HG02610 (cell line): Measurements from ENCODE around the gene CRAMP1.

ENCODE experiments used
- ATAC-seq: cut with Tn5 transposase; IDR thresholded peaks from one replicate; pipeline ENCODE4 v1.9.1; 2021; ENCODE audit warnings: mild to moderate bottlenecking, moderate library complexity; ENCODE audit not compliant: unreplicated experiment

The CRAMP1 gene

DNA sequence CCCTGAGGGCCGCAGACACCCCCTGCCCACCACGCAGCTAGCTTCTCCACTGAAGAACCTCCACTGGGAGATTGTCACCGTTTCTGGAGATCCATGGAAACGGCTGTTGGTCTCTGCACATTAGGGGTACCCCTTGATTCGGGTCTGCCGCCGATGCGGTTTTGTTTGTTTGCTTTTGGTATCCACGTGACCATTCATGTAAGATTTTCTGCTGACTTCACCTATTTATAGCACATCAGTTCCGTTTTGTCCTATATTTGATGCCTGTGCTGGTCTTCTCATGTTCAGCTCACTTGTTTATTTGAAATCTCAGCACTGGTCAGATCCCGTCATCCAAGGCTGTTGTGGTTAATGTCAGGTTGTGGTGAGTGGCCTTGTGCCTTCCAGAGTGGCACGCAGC is 21.1 kb downstream of the CRAMP1 start:
- no peak for ATAC-seq

DNA sequence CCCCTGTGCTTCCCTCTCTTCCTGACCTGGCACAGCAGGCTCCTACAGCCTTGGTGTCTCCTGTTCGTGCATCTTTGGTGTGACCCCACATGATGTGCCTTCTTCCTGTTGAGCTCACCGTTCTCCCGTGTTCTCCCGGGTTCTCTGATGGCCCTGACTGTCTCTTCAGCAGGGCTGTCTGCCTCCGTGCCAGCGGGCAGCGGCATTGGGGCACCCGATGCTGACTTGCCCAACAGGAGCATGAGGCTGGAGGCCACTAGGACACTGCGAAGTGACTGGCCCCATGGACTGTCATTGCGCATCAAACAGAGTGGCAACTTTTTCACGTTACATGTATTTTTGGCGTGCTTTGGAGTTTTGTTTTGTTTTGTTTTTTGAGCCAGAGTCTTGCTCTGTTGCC is 22.4 kb downstream of the CRAMP1 start:
- ATAC-seq: no peak

DNA sequence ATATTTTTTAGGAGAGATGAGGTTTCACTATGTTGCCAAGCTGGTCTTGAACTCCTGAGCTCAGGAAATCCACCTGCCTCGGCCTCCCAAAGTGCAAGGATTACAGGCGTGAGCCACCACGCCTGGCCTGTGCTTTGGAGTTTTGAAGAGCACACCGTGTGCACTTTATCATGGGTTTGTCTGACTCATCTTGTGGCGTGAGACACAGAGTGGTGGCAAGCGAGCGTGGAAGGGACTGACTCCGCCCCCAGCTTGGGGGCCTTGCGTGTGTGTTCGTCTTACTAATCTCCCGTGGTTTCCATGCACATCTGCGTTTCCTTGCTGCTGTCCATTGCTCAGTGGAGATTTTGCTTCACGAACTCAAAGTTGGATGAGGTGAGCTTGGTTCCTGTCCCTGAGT is 22.9 kb downstream of the CRAMP1 start:
- no peak for ATAC-seq

DNA sequence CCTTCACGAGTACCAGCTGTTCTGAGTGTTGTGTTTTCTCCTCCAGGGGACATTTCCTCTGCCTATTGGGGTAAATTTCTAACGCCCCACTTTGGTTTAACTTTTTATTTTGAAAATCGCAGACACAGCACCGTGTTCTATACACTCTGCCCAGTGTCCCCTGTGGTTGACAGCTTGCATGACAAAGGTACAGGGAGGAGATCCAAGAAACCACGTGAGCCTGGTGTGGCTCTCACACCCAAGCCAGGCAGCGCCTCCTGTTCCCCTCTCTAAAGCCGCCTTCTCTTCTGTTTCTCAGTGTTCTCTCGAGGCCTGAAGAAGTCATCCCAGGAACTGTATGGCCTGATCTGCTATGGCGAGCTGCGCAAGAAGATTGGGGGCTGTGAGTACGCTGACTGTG is 25.4 kb downstream of the CRAMP1 start:
- no peak for ATAC-seq

DNA sequence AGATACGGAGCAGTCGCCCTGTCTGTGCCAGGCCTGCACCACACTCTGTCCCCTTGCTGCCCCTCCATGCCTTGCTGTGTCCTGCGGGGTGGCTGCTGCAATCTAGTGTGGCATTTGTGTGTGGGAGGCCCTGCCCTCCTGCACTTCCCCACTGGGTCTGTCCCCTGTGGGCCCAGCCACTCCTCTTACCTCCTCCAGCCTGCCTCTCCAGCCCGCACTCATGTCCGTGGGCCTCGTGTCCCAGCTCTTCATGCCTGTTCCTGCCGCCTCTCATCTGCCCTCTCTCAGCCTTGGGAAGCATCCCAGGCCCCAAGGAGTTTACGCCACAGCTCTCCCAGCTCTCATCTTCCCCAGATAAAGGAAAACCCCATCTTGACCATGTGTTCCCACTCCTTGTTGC is 26.6 kb downstream of the CRAMP1 start:
- ATAC-seq: no peak

DNA sequence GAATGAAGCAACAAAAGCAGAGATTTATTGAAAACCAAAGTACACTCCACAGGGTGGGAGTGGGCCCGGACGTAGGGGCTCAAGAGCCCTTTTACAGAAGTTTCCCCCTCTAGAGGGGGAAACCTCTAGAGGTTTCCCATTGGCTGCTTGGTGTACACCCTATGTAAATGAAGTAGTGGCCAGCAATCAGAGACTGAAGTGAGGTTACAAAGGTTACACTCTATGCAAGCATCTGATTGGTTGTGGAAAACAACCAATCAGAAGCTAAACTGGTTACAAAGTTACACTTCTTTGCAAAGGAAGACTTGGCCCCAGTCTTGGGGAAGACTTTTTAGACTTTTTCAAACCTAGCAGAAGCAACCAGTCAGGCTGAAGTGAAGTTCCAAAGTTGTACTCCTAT is 27.1 kb downstream of the CRAMP1 start:
- ATAC-seq: no peak

DNA sequence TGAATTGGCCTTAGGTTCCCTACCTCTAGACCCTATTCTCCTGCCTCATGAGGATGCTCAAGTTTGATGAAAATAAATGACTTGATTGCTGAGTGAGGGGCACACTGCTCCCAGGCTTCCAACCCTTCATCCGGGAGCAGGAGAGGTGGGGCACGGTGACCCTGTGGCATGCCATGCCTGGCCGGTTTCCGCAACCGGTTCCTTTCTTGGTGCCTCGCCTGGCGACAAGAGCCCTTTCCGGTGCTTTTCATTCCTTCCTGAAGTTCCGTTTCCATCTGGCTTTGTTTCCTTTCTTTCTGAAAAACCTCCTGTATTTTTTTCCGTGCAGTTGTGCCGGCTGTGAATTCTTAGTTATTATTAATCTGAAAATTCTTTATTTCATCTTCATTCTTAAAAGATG is 27.7 kb downstream of the CRAMP1 start:
- no peak for ATAC-seq

DNA sequence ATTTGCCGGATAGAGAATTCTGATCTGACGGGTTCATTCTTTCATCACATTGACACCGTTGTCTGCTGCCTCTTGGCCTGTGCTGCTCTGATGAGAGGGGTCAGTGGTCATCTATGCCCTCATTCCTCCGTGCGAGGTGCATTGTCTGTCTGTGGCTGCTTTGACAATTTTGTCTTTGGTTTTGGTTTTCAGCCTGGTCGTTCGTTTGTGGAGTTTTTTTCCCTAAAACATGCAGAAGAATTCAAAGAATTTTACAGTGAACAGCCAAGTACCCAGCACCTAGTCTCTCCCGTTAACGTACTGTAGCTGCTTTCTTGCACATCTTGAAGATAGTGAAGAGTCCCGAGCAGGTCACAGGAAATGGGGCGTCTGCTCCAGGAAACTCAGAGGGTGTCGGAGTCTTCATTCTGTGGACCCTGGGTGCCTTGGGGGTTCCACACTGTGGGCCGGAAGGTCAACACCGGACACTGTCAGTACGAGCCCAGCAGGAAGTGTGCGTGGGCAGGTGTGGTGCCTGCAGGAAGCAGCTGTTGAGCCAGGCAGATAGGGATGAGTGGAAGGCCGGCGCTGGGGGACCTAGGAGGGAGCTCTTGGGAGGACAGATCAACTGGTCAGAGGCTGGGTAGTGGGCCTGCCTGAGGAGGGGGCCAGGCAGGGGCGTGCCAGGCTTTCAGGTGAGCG is 28.2 kb downstream of the CRAMP1 start:
- ATAC-seq: no peak

DNA sequence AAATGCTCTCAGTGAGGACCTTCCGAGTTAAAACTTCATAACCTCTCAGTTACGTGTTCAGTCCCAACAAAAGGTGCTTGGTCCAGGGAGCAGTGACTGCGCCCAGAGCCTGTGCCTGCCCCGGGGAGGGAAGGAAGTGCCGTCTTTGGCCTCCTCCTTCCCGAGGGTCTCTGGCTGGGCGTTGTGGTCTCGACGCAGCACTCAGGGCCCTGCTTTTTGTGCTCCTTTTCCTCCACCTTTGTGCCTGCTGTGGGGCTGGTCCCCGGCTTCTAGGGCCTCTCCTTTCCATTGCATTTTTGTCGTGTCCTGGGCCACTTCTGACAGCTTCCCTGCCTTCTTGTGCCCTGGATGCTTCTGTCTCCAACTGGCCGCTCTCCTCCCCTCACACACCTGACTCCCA is 29.1 kb downstream of the CRAMP1 start:
- no peak for ATAC-seq

DNA sequence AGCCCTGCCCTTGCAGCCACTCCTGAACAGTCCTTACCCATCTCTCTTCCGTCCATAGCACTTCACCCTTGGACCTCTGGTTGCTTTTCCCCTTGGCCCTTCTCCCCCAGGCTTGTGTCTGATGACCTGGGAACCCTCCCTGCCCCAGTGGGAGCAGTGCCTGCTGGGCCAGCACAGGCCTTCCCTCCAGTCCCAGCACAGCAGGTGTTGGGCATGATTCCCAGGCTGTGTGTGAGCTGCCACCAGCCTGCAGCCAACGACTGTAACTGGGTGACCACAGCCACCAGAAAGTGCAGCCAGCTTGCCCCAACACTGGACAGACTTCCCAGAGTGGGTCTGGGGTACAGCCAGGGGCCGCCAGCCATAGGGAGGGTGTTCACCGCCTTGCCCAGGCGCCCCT is 30.0 kb downstream of the CRAMP1 start:
- ATAC-seq: no peak

DNA sequence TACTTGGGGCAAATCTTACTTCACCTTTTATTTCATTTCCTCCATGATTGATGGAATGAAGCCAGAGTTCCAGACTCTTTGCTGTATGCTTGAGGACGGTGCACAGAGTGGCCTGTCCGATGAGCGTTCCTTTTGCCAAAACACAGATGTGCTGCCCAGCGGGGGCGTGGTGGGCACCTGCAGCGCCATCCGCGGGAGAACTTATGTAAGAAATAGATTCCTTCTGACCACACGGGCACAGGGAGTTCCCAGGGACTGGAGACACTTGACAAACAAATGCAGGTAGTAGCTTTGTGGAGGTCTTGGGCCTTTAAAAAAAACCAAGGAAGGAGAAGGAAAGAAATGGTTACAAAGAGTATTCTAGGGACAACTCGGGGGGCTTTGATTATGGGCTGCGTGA is 30.6 kb downstream of the CRAMP1 start:
- ATAC-seq: no peak

DNA sequence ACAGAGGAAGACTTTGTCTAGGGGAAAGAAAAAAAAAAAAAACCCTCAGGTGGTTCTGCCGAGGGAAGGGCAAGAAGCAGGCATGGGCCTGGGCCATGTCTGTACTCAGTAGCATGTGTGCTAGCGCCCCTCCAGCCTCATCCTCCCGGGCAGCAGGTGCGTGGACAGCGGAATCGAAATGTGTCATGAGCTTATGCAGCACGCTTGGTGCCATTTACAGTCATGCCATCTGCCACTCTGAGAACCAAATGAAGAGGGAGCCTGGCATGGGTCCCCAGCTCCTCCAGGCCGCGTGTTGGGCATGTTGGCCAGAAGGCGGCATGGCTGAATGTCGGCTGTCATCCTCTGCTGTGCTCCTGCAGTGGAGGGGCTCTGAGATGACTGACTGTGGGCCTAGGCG is 31.4 kb downstream of the CRAMP1 start:
- ATAC-seq: no peak

DNA sequence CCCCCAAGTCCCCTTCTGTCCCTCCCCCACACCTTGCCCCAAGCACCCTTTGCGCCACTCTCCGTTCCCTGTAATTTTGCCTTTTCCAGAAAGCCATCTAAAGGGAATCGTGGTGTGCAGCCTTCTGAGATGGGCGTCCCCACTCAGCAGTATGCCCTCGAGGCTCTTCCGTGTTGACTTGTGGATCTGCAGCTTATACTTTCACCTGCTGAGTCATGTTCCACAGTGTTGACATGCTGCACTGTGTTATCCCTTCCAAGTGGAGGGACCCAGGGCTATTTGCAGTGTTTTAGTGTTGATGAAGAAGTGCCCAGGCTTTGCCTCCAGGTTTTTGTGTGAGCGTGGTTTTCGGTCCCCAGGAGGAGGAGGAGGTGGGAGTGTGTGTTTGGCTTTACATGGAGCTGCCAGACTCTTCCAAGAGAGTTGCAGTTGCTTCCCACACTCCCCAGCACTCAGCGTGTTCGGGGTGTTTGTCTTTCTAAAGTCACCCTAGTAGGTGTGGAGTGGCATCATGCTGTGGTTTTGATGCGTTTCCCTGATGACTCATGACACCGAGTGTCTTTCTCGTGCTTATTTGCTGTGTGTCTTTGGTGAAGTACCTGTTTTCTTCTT is 33.9 kb downstream of the CRAMP1 start:
- ATAC-seq: no peak

DNA sequence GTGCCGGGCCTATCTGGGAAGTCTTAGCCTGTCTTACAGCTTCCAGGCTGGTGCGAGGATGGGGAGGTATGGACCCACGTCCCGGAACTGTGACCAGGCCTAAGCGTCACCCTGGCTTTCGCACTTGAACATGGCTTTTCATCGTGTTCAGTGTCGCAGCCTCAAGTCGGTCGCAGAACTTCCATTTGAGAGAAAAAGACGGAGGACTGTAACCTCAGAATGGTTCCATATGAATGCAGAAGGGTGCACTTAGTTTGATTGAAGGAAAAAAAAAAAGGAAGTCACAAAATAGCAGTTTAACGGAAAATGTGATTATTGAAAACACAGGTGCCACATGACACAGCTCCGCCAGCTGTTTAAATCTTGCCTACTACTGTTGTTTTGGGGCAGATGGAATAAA is 35.7 kb downstream of the CRAMP1 start:
- no peak for ATAC-seq

DNA sequence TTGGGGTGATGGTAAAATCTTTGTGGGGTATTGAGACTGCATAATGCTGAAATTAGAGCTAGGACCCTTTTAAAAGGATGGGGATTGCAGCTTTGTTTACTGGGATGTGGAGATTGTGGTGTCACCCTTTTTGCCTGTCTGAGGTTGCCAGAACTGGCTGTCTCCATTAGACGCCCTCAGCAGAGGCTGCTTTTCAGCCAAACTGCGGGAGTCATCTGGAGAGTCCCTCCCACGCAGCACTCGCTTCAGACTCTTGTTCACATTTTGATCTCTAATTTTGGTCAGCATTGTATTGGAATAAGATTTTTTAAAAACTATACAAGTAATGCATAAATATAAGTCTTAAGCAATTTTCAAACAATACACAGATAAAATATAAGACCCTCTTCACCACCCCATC is 38.0 kb downstream of the CRAMP1 start:
- no peak for ATAC-seq

DNA sequence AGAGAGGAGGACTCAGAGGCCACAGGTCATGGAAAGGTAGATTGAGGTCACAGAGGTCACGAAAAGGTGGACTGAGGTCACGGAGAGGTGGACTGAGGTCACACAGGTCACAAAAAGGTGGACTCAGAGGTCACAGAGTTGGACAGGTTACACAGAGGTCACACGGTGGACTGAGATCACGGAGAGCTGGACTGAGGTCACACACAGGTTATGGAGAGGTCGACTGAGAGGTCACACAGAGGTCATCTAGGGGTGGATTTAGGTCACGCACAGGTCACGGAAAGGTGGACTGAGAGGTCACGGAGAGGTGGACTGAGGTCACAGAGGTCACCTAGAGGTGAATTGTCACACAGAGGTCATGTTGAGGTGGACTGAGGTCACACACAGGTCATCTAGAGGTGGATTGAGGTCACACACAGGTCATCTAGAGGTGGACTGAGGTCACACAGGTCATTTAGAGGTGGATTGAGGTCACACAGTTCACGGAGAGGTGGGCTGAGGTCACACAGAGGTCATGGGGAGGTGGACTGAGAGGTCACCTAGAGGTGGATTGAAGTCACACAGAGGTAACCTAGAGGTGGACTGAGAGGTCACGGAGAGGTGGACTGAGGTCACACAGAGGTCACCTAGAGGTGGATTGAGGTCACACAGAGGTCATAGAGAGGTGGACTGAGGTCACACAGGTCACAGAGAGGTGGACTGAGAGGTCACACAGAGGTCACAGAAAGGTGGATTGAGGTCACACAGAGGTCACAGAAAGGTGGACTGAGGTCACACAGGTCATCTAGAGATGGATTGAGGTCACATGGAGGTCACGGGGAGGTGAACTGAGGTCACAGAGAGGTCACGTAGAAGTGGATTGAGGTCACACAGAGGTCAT is 39.2 kb downstream of the CRAMP1 start:
- ATAC-seq: no peak

DNA sequence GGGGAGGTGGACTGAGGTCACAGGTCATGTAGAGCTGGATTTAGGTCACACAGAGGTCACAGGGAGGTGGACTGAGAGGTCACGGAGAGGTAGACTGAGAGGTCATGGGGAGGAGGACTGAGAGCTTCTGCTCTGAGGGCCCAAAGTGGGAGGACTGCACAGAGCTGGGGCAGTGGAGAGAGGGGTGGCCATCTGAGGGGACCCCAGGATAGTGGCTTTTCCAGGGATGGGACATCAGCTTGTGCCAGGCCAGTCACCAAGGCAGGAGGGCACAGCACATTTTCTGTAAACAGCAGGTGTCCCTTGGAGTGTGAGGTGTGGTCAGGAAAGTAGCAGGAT is 39.8 kb downstream of the CRAMP1 start:
- no peak for ATAC-seq

DNA sequence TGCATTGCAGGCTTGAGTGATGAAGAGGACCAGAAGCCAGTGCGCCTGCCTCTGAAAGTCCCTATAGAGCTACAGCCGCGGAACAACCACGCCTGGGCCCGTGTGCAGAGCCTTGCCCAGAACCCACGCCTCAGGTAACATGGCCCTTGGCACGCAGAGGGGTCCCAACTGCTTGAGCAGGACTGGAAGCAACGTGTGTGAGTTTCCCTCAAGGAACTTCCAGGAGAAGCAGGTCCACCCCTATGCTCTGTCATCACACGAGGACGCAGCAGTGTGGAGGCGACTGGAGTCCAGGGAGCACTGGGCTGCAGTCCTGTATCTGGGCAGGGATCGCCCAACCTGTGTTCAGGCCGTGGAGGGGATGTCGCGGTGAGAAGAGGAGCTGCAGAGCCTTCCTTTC is 40.9 kb downstream of the CRAMP1 start:
- no peak for ATAC-seq

DNA sequence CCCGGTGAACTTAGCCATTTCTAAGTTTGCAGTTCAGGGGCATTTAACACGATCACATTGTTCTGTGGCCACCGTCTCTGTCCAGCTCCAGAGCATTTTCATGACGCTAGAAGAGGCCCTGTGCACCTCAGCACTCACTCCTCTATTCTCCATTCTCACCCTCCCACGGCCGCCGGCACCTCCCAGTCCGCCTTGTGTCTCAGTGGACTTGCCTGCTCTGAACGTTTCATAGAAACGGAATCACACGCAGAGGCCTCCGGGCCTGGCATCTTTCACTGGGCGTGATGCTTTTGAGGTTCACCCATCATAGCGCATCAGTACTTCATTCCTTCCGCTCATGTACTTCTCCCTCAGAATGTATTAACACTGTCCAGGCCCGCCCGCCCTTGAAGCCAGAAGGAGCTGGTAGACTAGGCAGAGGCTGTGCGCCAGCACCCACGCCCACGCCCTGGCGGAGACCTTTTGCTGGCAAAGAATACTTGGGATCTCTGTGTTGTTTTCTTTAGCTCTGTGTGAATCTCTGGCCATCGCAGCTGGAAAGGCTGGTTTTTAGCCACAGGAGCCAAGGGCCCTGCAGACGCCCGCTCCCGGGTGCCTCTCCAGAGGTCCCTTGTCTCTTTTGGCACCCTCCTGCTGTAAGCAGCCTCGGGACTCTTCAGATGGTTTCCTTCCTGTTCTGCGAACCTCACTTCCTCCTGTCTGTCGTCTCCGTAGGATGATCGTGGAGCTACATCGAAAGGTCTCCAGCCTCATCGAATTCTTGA is 42.5 kb downstream of the CRAMP1 start:
- no peak for ATAC-seq

DNA sequence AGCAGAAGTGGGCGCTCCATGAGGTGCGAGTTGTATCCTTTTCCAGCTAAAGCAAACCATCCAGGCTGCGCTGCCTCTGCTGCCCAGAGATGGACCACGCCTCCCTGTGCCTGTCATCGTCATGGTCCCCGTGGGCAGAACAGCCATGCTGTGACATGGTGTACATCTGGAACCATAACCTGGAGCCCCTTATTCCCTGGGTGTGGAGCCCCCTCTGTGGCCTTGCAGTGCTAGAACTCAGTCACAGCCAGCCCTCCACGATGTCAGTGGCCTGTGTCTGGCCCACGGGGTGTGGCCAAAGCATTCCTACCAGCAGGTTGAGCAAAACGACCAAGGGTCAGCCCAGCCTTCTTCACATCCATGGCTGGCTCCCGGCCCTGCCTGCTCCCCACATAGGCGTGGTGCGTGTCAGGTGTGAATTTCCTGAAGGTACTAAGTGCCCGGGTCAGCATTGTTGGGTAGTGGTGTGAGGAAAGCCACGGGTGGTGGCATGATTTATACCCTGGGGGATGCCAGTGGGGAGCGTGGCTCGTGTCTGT is 43.2 kb downstream of the CRAMP1 start:
- no peak for ATAC-seq
